GM19455 (cell line): Measurements from ENCODE around the gene MAN2A2.
"Not testable (repeated sequence)": the region's sequence is repeated elsewhere in the genome, so short reads cannot be mapped to it uniquely, and the experiment has no call there.

ENCODE experiments used
- ATAC-seq: cut with Tn5 transposase; IDR thresholded peaks from one replicate; pipeline ENCODE4 v1.9.1; 2021; ENCODE audit not compliant: unreplicated experiment

The MAN2A2 gene

DNA sequence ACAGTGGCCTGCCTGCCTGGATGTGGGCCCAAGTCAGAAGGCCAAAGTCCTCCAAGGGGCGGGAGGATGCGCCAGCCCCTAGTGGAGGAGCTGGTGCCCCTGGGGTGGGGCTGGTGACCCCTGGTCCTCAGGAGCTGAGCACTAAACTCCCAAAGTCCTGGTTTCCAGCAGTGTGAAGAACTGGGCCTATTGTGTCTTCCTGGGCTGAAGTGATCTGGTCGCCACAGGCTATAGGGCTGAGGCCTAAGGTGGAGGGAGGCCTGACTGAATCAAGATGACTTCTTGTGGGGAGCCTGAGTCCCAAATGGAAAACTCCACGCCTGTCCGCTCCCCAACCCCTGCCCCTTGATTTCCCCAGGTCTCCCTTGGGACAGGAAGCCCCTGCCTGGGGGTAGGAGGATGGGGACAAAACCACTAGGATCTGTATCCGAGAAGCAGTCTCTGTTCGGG lies 19.6 kb upstream of the MAN2A2 start:
- ATAC-seq = no peak

GRCh38 chr15:90883976-90884718 lies 19.0 kb upstream of the MAN2A2 start, which contains the start of gene FES:
TSS of gene FES (plus strand) at chr15:90884504. CDS start at chr15:90885046, 542 bp downstream.
- ATAC-seq = no peak

- ATAC-seq = no peak
These were observed 18.2 kb upstream of the MAN2A2 start for GRCh38 chr15:90884719-90885431.

GRCh38 chr15:90885432-90886290 lies 17.4 kb upstream of the MAN2A2 start:
- ATAC-seq = no peak

DNA sequence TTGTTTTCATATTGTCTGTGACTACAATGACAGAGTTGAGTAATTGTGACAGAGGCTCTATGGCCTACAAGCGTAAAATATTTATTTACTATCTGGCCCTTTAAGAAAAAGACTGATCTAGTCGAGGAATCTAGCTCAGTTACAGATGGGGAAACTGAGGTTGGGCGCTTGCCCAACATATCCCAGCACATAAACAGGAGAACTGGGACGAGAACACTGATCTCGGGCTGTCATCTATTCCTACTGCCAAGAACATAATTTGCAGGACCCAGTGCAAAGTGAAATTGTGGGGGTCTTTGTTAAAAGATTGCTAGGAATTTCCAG lies 16.8 kb upstream of the MAN2A2 start:
- no peak for ATAC-seq

DNA sequence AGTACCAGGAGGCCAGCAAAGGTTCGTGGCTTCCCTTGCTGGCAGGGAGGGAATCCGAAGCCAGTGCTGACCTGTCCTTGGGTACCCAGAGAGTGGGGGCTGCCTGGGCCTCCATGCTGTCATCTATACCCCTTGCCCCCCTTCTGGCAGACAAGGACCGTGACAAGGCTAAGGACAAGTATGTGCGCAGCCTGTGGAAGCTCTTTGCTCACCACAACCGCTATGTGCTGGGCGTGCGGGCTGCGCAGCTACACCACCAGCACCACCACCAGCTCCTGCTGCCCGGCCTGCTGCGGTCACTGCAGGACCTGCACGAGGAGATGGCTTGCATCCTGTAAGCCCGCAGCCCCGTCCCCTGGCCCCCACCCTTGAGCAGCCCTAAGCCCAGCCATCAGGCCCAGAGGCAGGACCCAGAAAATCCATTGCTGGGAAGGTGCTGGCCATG lies 16.0 kb upstream of the MAN2A2 start:
- ATAC-seq = no peak

DNA sequence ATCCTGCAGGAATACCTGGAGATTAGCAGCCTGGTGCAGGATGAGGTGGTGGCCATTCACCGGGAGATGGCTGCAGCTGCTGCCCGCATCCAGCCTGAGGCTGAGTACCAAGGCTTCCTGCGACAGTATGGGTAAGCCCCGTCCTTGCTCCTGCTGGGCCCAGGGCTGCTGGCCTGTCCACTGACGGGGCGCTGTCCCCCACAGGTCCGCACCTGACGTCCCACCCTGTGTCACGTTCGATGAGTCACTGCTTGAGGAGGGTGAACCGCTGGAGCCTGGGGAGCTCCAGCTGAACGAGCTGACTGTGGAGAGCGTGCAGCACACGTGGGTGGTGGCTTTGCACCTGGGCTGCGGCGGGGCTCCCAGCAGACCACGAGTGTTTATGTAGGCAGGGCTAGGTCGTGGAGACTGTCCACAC lies 13.8 kb upstream of the MAN2A2 start:
- ATAC-seq = no peak

DNA sequence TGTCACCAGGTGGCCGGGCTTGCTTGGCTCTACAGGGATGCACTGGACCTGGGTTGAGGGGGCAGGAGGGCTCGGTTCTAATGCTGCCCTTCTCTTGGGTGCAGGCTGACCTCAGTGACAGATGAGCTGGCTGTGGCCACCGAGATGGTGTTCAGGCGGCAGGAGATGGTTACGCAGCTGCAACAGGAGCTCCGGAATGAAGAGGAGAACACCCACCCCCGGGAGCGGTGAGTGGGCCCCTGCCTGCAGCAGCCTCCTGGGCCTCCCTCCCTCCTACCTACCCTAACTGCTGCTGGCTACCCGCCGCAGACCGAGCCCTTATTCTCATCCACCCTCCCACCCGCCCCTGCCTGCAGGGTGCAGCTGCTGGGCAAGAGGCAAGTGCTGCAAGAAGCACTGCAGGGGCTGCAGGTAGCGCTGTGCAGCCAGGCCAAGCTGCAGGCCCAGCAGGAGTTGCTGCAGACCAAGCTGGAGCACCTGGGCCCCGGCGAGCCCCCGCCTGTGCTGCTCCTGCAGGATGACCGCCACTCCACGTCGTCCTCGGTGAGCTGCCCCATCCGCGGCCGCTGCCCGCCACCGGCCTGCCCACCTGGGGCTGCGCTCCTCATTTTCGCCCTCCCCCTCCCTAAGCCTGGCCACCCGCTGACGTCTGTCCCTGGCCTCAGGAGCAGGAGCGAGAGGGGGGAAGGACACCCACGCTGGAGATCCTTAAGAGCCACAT lies 13.2 kb upstream of the MAN2A2 start:
- no peak for ATAC-seq

- ATAC-seq = no peak
These were observed 12.3 kb upstream of the MAN2A2 start for GRCh38 chr15:90890839-90891238.

- no peak for ATAC-seq
These were observed 11.7 kb upstream of the MAN2A2 start for GRCh38 chr15:90891346-90891949.

- ATAC-seq = no peak
These were observed 11.1 kb upstream of the MAN2A2 start for GRCh38 chr15:90892023-90892422.

DNA sequence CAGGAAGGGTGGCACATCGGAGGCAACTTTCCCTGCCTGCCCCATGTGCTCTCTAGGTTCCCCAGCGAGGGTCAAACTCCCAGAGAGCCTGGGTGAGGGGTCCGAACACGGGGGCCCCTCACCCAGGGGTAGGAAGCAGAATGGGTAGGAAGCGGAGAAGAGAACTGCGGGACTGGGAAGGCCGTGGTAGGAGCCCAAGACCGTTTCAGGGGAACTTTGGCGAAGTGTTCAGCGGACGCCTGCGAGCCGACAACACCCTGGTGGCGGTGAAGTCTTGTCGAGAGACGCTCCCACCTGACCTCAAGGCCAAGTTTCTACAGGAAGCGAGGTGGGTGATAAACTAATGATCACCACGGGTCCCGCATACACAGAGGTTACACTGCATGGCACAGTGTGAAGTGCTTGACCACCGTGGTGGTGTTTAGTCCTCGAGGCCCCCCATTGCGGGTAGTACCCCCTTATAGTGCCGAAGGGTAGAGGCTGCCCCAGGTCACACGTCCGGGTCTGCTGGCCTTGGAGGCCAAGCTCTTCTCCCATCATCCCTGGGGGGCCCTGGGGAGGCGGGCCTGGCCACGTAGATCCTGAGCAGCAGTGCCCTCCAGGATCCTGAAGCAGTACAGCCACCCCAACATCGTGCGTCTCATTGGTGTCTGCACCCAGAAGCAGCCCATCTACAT lies 10.5 kb upstream of the MAN2A2 start:
- ATAC-seq = no peak

DNA sequence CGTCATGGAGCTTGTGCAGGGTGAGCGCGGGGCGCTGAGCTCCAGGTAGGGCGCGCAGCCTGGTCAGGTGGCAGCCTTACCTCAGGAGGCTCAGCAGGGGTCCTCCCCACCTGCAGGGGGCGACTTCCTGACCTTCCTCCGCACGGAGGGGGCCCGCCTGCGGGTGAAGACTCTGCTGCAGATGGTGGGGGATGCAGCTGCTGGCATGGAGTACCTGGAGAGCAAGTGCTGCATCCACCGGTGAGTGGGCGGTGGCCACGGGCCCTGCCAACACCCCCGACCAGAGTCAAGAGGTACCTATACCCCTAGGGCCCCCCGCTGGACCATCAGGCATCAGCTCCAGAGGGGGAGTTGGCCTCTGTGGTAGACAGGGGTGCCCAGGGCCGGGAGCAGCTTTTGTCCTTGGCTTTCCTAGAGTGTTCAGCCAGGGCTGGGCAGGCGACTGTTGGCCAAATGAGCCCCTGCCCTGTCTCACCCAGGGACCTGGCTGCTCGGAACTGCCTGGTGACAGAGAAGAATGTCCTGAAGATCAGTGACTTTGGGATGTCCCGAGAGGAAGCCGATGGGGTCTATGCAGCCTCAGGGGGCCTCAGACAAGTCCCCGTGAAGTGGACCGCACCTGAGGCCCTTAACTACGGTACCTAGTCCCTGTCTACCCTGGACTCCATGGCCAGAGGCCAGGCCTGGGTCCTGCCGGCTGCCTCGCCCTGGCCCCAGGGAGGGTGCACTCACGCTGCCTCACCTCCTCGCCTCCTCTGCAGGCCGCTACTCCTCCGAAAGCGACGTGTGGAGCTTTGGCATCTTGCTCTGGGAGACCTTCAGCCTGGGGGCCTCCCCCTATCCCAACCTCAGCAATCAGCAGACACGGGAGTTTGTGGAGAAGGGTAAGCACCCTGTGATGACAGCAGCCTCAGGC lies 9.7 kb upstream of the MAN2A2 start:
- no peak for ATAC-seq

- ATAC-seq = no peak
These were observed 7.5 kb upstream of the MAN2A2 start for GRCh38 chr15:90895571-90896117.

- ATAC-seq = not testable (repeated sequence)
These were observed 5.9 kb upstream of the MAN2A2 start for GRCh38 chr15:90897131-90897655.

- ATAC-seq = no peak
These were observed 1.7 kb upstream of the MAN2A2 start for GRCh38 chr15:90901175-90902039.
